ENCODE measurements around the gene NARF. TPM values are rescaled to one million over a fixed set of nuclear protein-coding genes. Genes with fewer than 3 reads are reported as not detected.

The NARF gene
- polyA plus RNA-seq, 1 of the 3 experiments (the other 2 are of a cell fraction) = 128 TPM

DNA sequence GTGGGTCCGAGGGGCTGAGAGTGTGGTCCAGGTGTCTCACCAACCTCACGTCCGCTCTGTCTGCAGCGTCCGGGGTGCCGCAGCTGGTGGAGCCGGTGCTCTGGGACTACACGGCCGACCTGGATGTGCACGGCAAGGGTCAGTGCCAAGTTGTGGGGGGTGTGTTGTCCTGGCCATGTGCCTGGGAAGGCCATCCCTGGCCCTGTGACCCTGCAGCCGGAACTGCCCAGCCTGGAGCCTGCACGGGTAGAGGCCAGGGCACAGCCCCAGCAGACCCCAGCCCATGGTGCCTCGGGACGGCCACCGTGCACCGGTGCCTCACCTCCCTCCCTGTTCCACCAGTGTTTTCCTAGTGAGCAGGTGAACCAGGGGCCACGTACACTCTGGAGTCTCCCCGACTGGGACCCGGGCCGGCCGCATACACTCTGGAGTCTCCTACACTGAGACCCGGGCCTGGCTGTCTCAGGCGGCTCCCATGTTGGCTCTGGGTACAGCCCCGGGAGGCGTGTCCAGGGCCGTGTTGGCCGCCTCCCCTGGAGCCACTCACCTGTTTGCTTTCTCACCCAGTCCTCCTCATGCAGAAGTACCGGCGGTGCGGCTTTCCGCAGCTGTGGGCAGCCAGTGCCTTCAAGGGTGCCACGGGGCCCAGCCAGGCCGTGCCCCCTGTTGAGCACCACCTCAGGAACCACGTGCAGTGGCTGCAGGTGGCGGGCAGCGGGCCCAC lies 21.8 kb upstream of the NARF start:
- no peak overlapping the region for H3K9ac ChIP-seq
- POLR2A ChIA-PET = interaction anchor here (1.0 kb wide), 1 partner anchor 10 kb away, joined by 3 read pairs; no protein-coding TSS in a partner anchor
- H3K27me3 ChIP-seq (ENCODE audit: insufficient read depth) = no peaks in the 10 kb centered on the region
- H3K79me2 ChIP-seq (ENCODE audit: insufficient read depth) = no peaks in the 10 kb centered on the region
- no peak overlapping the region for H3K4me3 ChIP-seq (ENCODE audit: low read depth in 2 of 2, low read length in 1 of 2)
- peaks cover 0 to 12% of the 10 kb centered on the region in 2 experiments for H3K36me3 ChIP-seq (replicated peaks in 1 of 2; ENCODE audit: control insufficient read depth in 1 of 2, insufficient read depth in 2 of 2, low read length in 1 of 2)
- peak; percentile 41 for DNase-seq
- CTCF ChIA-PET = interaction anchor here (2.3 kb wide), 1 partner anchor 12 kb away, joined by 6 read pairs; no protein-coding TSS in a partner anchor
- H3K4me2 ChIP-seq = no peak overlapping the region
- H4K20me1 ChIP-seq (ENCODE audit: insufficient read depth) = peaks cover 4% of the 10 kb centered on the region; the same call in 1 of the 2 replicates
- no peaks in the 10 kb centered on the region for H3K9me2 ChIP-seq
- H2AFZ ChIP-seq (ENCODE audit: low read depth) = no peak overlapping the region
- 94% methylated on average over 20 of the region's 36 CpGs for WGBS (ENCODE audit: low lambda C conversion rate)
- no peaks in the 10 kb centered on the region for H3K9me3 ChIP-seq
- H3K27ac ChIP-seq (ENCODE audit: low read depth in 2 of 2, low read length in 1 of 2) = no peak overlapping the region
- H3F3A ChIP-seq (replicated peaks; ENCODE audit: insufficient read depth) = peaks cover 9% of the 10 kb centered on the region
- TF ChIP-seq ELF1 (IDR thresholded peaks at IDR 0.05) = no peak
- no peak for TF ChIP-seq TAF1 (IDR thresholded peaks at IDR 0.05; ENCODE audit: borderline replicate concordance, low read depth, low read length)
- no peak for TF ChIP-seq RXRA (IDR thresholded peaks at IDR 0.05; ENCODE audit: borderline replicate concordance, low read depth)
- TF ChIP-seq, protein P1, sequence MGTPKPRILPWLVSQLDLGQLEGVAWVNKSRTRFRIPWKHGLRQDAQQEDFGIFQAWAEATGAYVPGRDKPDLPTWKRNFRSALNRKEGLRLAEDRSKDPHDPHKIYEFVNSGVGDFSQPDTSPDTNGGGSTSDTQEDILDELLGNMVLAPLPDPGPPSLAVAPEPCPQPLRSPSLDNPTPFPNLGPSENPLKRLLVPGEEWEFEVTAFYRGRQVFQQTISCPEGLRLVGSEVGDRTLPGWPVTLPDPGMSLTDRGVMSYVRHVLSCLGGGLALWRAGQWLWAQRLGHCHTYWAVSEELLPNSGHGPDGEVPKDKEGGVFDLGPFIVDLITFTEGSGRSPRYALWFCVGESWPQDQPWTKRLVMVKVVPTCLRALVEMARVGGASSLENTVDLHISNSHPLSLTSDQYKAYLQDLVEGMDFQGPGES (IDR thresholded peaks at IDR 0.05; ENCODE audit: low read depth, low read length) = no peak
- TF ChIP-seq TEAD4 (IDR thresholded peaks at IDR 0.05; ENCODE audit: borderline replicate concordance, insufficient read depth) = no peak
- TF ChIP-seq, protein P2, sequence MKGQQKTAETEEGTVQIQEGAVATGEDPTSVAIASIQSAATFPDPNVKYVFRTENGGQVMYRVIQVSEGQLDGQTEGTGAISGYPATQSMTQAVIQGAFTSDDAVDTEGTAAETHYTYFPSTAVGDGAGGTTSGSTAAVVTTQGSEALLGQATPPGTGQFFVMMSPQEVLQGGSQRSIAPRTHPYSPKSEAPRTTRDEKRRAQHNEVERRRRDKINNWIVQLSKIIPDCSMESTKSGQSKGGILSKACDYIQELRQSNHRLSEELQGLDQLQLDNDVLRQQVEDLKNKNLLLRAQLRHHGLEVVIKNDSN (IDR thresholded peaks at IDR 0.05; ENCODE audit: borderline replicate concordance, low read depth) = no peak
- no peaks in the 10 kb centered on the region; a peak in 1 of 4 replicates for H3K4me1 ChIP-seq (ENCODE audit: control insufficient read depth in 1 of 2, insufficient read depth in 2 of 2, low read depth in 1 of 2, low read length in 1 of 2)

- Histone ChIP-seq H3K27ac (ENCODE audit: low read depth in 2 of 2, low read length in 1 of 2) (no peak overlapping the region), H3K9ac (no peak overlapping the region), H3K36me3 (replicated peaks in 1 of 2; ENCODE audit: control insufficient read depth in 1 of 2, insufficient read depth in 2 of 2, low read length in 1 of 2) (peaks cover 0 to 18% of the 10 kb centered on the region in 2 experiments), H3K4me3 (ENCODE audit: low read depth in 2 of 2, low read length in 1 of 2) (no peak overlapping the region), H4K20me1 (ENCODE audit: insufficient read depth) (peaks cover 10% of the 10 kb centered on the region; the same call in 1 of the 2 replicates), H2AFZ (ENCODE audit: low read depth) (no peak overlapping the region), H3F3A (replicated peaks; ENCODE audit: insufficient read depth) (peaks cover 12% of the 10 kb centered on the region), H3K79me2 (ENCODE audit: insufficient read depth) (no peaks in the 10 kb centered on the region), H3K9me2 (no peaks in the 10 kb centered on the region), H3K4me2 (no peak overlapping the region), H3K27me3 (ENCODE audit: insufficient read depth) (no peaks in the 10 kb centered on the region), H3K4me1 (ENCODE audit: control insufficient read depth in 1 of 2, insufficient read depth in 2 of 2, low read depth in 1 of 2, low read length in 1 of 2) (no peaks in the 10 kb centered on the region; a peak in 1 of 4 replicates), H3K9me3 (no peaks in the 10 kb centered on the region)
- TF ChIP-seq TAF1 (IDR thresholded peaks at IDR 0.05; ENCODE audit: borderline replicate concordance, low read depth, low read length) (no peak), NRF1 (IDR thresholded peaks at IDR 0.05; ENCODE audit: low read depth, low read length) (no peak), FOXJ3 (CRISPR knock-in tag; IDR thresholded peaks at IDR 0.05) (no peak), MEF2A (IDR thresholded peaks at IDR 0.05; ENCODE audit: borderline replicate concordance, low read depth) (no peak), GABPA (IDR thresholded peaks at IDR 0.05; ENCODE audit: low read depth) (no peak), CHD2 (IDR thresholded peaks at IDR 0.05; ENCODE audit: low read length, partially characterized antibody) (no peak), EZH2phosphoT487 (IDR thresholded peaks at IDR 0.05; ENCODE audit: borderline replicate concordance, low read depth) (no peak), USF2 (IDR thresholded peaks at IDR 0.05; ENCODE audit: borderline replicate concordance, low read depth, low read length) (no peak), RFX5 (IDR thresholded peaks at IDR 0.05; ENCODE audit: low read length) (no peak)
- 96% methylated on average over 5 of the region's 18 CpGs for WGBS (ENCODE audit: low lambda C conversion rate)
- POLR2A ChIA-PET = no interaction called here
- CTCF ChIA-PET = no interaction called here
- peak; percentile 34 for DNase-seq
Observed at GRCh38 chr17:82437325-82437668, 21.2 kb upstream of the NARF start.
